Hepatocyte (in vitro differentiated cells): ENCODE measurements around the gene HCRTR1. TPM values are rescaled to one million over a fixed set of nuclear protein-coding genes. Genes with fewer than 3 reads are reported as not detected.

Experiments
- DNase-seq: peaks from one replicate; pipeline ENCODE4 v3.0.0-alpha.2; 2016; ENCODE audit warnings: low spot score
- H2AFZ ChIP-seq: fragments of 200-600 bp; sonication (generic); 2 replicates; pipeline ENCODE4 v1.6.0; 2016; ENCODE audit warnings: antibody characterized with exemption, mild to moderate bottlenecking
- H3K27ac ChIP-seq: fragments of 200-600 bp; sonication (generic); 2 replicates; pipeline ENCODE4 v1.5.1; 2016; ENCODE audit warnings: mild to moderate bottlenecking
- H3K27me3 ChIP-seq: fragments of 200-600 bp; sonication (generic); 2 replicates; pipeline ENCODE4 v1.6.1; 2016
- H3K36me3 ChIP-seq: fragments of 200-600 bp; sonication (generic); replicated peaks from 2 replicates; pipeline ENCODE4 v1.5.1; 2016; ENCODE audit warnings: low read depth; ENCODE audit not compliant: insufficient read depth
- H3K4me1 ChIP-seq: fragments of 200-600 bp; sonication (generic); 2 replicates; pipeline ENCODE4 v1.5.1; 2016; ENCODE audit warnings: mild to moderate bottlenecking, moderate library complexity; ENCODE audit not compliant: insufficient read depth
- H3K4me2 ChIP-seq: fragments of 200-600 bp; sonication (generic); 2 replicates; pipeline ENCODE4 v1.6.0; 2016
- H3K4me3 ChIP-seq: fragments of 200-600 bp; sonication (generic); 2 replicates; pipeline ENCODE4 v1.5.1; 2016; ENCODE audit warnings: mild to moderate bottlenecking
- H3K79me2 ChIP-seq: fragments of 200-600 bp; sonication (generic); 2 replicates; pipeline ENCODE4 v1.6.0; 2017; ENCODE audit warnings: mild to moderate bottlenecking
- H3K9me2 ChIP-seq: fragments of 200-600 bp; sonication (generic); replicated peaks from 2 replicates; pipeline ENCODE4 v1.6.0; 2017; ENCODE audit warnings: mild to moderate bottlenecking; ENCODE audit not compliant: insufficient read depth
- H3K9me3 ChIP-seq: fragments of 200-600 bp; sonication (generic); 2 replicates; pipeline ENCODE4 v1.5.1; 2016; ENCODE audit warnings: low read depth, mild to moderate bottlenecking
- H4K20me1 ChIP-seq: fragments of 200-600 bp; sonication (generic); 2 replicates; pipeline ENCODE4 v1.6.0; 2016; ENCODE audit warnings: mild to moderate bottlenecking; ENCODE audit not compliant: insufficient read depth, poor library complexity, severe bottlenecking
- EZH2 ChIP-seq: fragments of 200-600 bp; sonication (generic); IDR thresholded peaks from 2 replicates; pipeline ENCODE4 v1.6.1; 2016; ENCODE audit warnings: antibody characterized with exemption, mild to moderate bottlenecking, borderline replicate concordance
- EZH2phosphoT487 ChIP-seq: fragments of 200-600 bp; sonication (generic); IDR thresholded peaks from one replicate; pipeline ENCODE4 v1.6.1; 2018; ENCODE audit warnings: antibody characterized with exemption, mild to moderate bottlenecking, low read depth, moderate library complexity; ENCODE audit not compliant: unreplicated experiment, severe bottlenecking
- WGBS: methylation state at CpG from one replicate; pipeline ENCODE4 v1.1.6; 2016; ENCODE audit warnings: low lambda C conversion rate; ENCODE audit errors: missing lambda C conversion rate; 5-methylcytosine and 5-hydroxymethylcytosine counted together
- polyA plus RNA-seq: library from polyadenylated mRNA; unstranded; fragments of >200 nt; fragmentation: Nextera tagmentation; extraction: Ambion mirVana; gene quantifications from 2 replicates; pipeline ENCODE4 v1.2.1, GENCODE V29; 2016
- total RNA-seq: library from RNA; depleted of rRNA; stranded (reverse); fragments of >200 nt; gene quantifications from 2 replicates; pipeline ENCODE4 v1.2.3, GENCODE V29; 2014
- TF ChIP-seq, protein P1 (sequence below): fragments of 200-600 bp; sonication (generic); IDR thresholded peaks from 2 replicates; pipeline ENCODE4 v1.5.1; 2016; ENCODE audit warnings: antibody characterized with exemption, mild to moderate bottlenecking; ENCODE audit not compliant: poor library complexity

HCRTR1 gene
- total and polyA plus RNA-seq, 2 experiments from 2014 or later = not detected

DNA sequence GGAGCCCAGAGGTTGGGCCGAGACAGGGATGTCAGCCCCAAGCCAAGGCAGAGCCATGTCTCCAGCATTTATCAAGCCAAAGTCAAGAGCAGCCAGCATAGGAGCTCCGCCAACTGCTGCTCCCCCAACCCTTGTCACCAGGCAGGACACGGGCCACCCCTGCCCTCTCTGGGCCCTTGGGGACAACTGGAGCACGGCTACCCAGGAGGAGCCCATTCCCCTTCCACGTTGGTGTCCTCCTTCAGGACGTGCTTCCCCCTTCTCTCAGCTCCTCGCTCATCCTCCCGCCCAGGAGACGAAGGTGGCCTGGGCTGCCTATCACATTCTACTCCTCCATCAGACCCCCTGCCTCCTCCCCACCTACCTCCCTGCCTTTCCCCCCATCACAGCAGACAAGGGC lies 47.0 kb downstream of the HCRTR1 start:
- no peak overlapping the region for H3K4me3 ChIP-seq
- peaks cover 2% of the 10 kb centered on the region for H3K4me1 ChIP-seq
- no peaks in the 10 kb centered on the region for H3K79me2 ChIP-seq
- no peak overlapping the region for H3K4me2 ChIP-seq
- 94% methylated on average over 9 of the region's 9 CpGs for WGBS
- TF ChIP-seq EZH2 (no peak), EZH2phosphoT487 (no peak)
- TF ChIP-seq, protein P1, sequence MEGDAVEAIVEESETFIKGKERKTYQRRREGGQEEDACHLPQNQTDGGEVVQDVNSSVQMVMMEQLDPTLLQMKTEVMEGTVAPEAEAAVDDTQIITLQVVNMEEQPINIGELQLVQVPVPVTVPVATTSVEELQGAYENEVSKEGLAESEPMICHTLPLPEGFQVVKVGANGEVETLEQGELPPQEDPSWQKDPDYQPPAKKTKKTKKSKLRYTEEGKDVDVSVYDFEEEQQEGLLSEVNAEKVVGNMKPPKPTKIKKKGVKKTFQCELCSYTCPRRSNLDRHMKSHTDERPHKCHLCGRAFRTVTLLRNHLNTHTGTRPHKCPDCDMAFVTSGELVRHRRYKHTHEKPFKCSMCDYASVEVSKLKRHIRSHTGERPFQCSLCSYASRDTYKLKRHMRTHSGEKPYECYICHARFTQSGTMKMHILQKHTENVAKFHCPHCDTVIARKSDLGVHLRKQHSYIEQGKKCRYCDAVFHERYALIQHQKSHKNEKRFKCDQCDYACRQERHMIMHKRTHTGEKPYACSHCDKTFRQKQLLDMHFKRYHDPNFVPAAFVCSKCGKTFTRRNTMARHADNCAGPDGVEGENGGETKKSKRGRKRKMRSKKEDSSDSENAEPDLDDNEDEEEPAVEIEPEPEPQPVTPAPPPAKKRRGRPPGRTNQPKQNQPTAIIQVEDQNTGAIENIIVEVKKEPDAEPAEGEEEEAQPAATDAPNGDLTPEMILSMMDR = no peak
- H3K27me3 ChIP-seq = no peaks in the 10 kb centered on the region
- no peaks in the 10 kb centered on the region for H3K36me3 ChIP-seq
- no peaks in the 10 kb centered on the region for H4K20me1 ChIP-seq
- no peaks in the 10 kb centered on the region for H3K9me2 ChIP-seq
- no peak overlapping the region for H3K27ac ChIP-seq
- no peak for DNase-seq
- no peak overlapping the region for H2AFZ ChIP-seq
- no peaks in the 10 kb centered on the region for H3K9me3 ChIP-seq

DNA sequence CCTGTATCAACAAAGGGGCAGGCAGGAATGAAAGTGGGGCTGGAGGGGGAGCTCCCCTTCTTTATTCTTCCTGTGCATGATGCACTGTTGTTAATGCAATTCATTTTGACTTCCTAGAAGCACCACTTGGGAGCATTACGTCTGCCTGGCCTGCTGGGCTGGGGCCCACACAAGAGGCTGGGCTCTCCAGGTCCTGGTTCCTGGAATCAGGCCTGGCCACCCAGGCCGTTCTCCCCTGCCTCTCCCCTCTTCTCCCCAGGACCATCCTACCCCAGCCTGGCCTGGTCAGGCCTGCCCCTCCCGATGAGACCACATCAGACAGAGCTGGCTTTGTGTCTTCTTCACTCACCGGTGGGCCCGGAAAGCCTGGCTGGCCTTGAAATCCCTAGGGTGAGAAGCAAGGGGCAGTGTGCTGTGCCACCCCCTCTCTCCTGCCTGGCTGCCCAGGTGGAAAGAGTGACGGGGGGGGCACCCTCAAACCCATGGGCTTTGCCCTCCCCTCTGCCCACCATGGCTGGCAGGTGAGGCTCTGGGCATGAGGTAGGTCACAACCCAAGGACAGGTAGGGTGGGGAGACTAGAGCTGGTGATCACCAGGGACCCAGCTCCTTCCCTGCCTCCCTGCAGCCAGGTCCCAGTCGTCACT lies 47.9 kb downstream of the HCRTR1 start:
- Histone ChIP-seq H2AFZ (no peak overlapping the region), H3K9me2 (no peaks in the 10 kb centered on the region), H3K9me3 (no peaks in the 10 kb centered on the region), H3K4me2 (no peak overlapping the region), H3K36me3 (no peaks in the 10 kb centered on the region), H3K27ac (no peak overlapping the region), H3K79me2 (no peaks in the 10 kb centered on the region), H3K4me1 (peaks cover 11% of the 10 kb centered on the region), H3K4me3 (no peak overlapping the region), H3K27me3 (no peaks in the 10 kb centered on the region), H4K20me1 (no peaks in the 10 kb centered on the region)
- DNase-seq = no peak
- 93% methylated on average over 7 of the region's 7 CpGs for WGBS
- no peak for TF ChIP-seq EZH2
- TF ChIP-seq, protein P1 = no peak
- no peak for TF ChIP-seq EZH2phosphoT487

DNA sequence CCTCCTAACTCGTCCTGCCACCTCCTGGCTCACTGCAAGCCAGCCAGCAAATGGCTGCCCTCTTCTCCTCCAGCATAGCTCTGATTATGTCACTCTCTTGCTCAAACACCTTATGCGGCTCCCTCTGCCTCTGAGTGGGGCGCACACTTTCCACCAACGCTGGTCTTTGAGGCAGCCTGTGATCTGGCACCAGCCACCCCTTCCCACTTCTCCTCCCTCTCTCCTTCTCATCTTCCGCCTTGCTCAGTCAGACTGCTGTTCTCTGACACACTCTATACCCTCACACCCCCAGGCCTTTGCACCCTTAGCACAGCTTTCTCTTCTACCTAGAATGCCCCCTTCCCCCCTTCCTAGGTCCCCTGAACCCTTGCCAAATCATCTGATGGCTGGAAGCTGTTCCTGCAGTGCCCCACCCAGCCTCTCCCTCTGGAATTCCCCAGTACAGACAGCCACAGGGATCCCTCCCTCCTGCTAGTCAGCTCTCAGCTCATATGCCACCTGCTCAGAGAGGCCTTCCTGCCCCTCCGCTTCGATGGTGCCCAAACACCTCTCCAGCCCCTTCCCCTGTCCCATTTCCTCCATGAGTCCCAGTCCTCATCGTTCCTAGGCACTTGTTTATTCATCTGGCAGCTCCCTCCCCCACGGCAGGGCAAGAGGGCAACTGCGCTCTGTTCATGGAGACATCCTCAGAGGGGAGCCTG lies 48.9 kb downstream of the HCRTR1 start:
- H3K4me1 ChIP-seq = peaks cover 20% of the 10 kb centered on the region
- no peaks in the 10 kb centered on the region for H3K79me2 ChIP-seq
- peak overlapping the region; percentile 27 for H3K27ac ChIP-seq
- H3K27me3 ChIP-seq = no peaks in the 10 kb centered on the region
- TF ChIP-seq EZH2phosphoT487 = no peak
- TF ChIP-seq, protein P1 = no peak
- no peak for TF ChIP-seq EZH2
- no peaks in the 10 kb centered on the region for H4K20me1 ChIP-seq
- H3K9me2 ChIP-seq = no peaks in the 10 kb centered on the region
- H3K4me2 ChIP-seq = no peak overlapping the region
- no peak overlapping the region for H2AFZ ChIP-seq
- no peak overlapping the region for H3K4me3 ChIP-seq
- 78% methylated on average over 9 of the region's 10 CpGs for WGBS
- no peaks in the 10 kb centered on the region for H3K9me3 ChIP-seq
- no peaks in the 10 kb centered on the region for H3K36me3 ChIP-seq
- DNase-seq = peak; percentile 70
